HG03196 (cell line): Measurements from ENCODE around the gene NUDT7.

Experiments used
- ATAC-seq: cut with Tn5 transposase; IDR thresholded peaks from one replicate; pipeline ENCODE4 v1.9.1; 2021; ENCODE audit not compliant: unreplicated experiment

Gene NUDT7

GRCh38 chr16:77722309-77723107, at the start of gene NUDT7:
TSS of gene NUDT7 (plus strand) at chr16:77722514. CDS start at chr16:77722583, 69 bp downstream.
- ATAC-seq: peak; percentile 83

DNA sequence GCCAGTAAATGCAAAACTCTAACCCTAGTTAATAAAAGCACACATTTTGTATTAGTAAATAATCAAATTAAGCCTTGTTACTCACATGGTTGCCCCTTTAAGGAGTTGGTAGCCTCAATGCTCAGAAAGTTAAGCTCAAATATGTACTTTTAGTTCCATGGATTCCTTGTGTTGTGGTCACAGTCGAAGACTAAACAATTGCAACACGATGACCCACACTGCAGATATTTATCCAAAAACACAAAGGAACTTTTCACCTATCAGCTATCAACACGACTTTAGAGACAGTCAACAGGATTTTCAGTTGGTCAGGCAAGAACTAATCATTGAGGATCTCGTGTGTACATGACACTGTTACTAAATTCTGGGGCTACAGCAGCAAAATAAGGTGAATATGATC, 47.4 kb upstream of the NUDT7 start:
- ATAC-seq: no peak

DNA sequence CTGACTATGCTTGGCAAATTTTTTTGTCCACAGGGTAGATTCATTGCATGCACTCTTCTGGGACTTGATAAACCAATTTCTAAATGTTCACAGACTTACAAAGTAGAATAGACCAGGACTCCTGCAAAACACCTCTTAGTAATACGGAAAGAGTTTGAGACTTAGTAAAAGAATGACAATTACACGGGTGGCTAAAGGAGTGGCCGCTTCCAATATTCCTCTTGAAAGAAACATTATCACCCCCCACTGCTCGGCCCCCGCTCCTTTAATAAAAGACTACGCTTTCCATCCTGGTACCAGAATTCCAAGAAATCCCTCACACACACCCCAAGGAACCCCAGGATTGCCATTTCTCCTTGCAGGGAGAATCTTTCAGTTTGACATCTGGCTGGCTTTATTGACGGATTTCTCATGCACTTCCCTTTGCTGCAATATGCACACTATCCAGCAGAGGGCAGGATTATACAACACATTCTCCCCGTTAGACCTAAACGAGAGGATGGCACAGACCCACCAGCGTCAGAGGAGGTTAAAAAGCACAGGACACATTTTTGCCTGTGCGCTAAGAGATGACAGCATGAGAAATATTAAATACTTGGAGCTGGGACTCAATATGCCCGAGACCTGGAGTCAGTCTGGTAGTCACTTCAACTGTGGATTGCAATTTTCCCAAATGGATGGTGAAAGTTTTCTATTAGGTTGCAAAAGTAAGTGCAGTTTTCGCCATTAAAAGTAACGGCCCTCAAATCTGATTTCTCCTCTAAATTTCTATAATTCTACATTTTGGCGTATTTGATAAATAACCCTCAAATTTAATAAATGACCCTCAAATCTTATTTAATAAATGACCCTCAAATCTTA, 46.6 kb upstream of the NUDT7 start:
- no peak for ATAC-seq

GRCh38 chr16:77677129-77677528, 45.2 kb upstream of the NUDT7 start:
- no peak for ATAC-seq

DNA sequence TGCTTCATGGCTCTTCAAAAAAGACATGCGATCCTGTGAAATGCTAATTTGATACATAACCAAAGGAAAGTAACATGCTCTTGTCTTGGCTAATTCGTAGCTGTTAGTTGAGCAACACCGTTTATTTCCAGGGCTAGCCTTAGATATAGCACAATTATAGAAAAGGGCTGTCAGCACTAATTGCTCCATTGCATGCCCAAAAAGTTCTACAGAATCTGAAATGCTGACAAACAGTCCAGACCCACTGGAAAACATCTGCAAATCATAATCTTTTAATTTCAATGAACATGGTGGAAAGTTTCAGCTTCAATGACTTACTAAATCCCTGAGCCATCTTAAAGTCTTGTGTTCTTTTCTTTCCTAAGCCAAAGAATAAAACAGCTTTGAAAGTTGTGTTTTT, 42.9 kb upstream of the NUDT7 start:
- ATAC-seq: no peak

DNA sequence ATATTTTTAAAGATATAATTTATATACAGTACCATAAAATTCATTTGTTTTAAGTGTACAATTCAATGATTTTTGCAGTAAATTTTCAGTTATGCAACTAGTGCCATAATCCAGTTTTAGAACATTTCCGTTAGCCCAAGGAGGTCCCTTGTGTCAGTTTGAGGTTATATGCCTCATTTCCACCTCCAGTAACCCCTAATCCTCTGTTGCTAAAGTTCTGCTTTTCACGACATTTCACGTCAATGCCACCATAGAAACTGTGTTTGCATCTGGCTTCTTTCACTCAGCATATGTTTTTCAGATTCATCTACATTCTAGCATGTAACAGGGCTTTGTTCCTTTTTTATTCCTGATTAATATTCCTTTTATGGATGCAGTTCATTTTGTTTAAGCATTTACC, 42.4 kb upstream of the NUDT7 start:
- ATAC-seq: no peak

- ATAC-seq: no peak
Measured at GRCh38 chr16:77680496-77680895, 41.8 kb upstream of the NUDT7 start.

DNA sequence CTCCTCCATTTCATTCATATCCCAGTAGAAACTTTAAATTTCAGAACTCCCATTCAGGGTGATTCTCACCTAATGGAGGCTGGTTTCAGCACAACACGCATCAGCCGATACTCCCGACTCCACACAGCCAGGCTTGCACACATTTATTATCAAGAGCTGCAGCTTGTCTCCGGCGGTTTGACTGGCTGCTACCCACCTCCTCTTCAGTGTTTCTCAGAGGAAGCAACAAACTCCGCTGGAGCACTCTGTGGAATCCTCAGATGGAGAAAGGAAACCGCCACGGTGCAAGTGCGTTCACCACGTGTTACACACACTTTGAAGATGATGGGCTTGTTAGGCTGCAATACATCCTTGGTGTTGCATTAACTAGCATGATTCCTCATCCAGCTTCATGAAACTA, 39.7 kb upstream of the NUDT7 start:
- no peak for ATAC-seq

DNA sequence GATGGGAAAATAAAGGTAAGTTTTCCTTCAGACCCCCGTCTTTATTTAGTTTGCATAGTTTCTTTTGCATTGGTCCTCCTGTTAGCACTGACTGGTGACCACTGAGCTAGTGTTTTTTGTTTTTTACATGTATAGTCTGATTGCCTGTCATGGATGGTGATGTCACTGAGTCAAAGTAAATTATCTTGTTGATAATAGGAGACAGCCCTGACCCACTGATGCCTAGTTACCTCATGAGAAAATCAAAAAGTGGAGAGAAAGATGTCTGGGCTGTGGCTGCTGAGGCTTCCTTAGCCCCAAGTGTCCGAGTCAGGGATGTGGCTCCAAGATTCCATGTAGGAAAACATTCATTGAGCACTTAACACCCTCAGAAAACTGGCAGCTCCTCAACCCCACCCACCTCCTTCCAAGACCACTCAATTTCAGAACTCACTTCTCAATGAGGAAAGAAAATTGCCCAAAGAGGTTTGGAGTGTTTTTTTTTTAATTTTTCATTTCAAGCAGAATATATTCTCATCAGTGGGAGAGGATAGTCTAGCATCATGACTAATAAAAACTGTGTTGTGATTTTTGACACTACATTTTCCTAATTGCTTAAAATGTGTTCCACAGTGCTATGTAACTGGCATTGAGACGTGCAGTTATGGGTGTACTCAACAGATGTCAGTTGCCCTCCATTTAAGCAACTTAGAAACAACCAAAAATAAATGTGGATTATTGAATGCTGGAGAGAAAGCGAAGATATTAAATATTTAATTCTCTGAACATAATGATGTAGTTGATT, 38.7 kb upstream of the NUDT7 start:
- ATAC-seq: no peak

- no peak for ATAC-seq
Measured at GRCh38 chr16:77684181-77684526, 38.2 kb upstream of the NUDT7 start.

DNA sequence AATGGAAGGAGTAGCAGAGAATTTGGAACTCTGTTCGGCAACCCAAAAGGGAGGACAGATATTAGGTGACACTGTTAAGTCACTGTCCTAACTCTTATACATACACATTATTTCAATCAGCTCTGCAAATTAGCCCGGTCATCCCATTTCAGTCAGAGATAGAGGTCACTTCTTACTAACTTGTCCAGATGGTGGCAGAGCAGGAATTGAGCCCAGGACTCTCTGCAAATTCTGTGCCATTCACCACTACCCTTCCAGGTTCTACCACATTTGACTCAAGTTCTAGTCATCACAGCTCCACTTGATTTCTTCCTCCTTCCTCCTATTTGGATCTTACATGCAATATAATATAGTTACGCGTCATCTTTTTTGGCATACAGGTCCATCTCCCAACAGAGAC, 35.9 kb upstream of the NUDT7 start:
- ATAC-seq: no peak

- ATAC-seq: no peak
Measured at GRCh38 chr16:77689971-77690370, 32.3 kb upstream of the NUDT7 start.

DNA sequence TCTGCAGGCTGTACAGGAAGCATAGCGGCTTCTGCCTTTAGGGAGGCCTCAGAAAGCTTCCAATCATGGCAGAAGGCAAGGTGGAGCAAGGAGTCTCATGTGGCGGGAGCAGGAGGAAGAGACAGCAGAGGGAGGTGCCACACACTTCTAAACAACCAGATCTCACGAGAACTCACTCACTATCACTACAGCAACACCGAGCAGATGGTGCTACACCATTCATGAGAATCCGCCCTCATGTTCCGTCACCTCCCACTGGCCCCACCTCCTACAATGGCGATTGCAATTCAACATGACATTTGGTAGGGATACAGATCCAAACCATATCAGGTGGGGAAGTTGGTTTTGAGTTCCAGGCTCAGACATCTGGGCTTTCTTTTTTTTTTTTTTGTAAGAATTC, 31.9 kb upstream of the NUDT7 start:
- no peak for ATAC-seq

DNA sequence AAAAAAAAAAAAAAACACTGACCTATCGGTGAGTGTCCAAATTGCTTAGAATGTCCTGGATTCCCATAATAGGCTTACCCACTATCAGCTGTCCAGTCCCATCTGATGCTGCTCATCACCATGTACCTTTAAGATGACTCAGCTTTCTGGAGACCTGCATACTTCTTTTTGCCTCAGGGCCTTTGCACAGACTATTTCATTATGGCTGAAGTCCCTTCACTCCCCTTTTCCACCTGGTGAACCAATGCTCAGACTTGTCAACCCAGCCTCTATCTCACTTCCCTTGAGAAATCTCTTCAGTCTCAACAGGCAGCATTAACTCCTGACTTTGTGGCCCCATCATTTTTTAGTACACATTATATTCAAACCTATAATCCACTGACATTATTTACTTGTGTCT, 29.7 kb upstream of the NUDT7 start:
- ATAC-seq: no peak

GRCh38 chr16:77696149-77696548, 26.2 kb upstream of the NUDT7 start:
- ATAC-seq: no peak

GRCh38 chr16:77700846-77701245, 21.5 kb upstream of the NUDT7 start:
- ATAC-seq: no peak

GRCh38 chr16:77705351-77705750, 17.0 kb upstream of the NUDT7 start:
- no peak for ATAC-seq

DNA sequence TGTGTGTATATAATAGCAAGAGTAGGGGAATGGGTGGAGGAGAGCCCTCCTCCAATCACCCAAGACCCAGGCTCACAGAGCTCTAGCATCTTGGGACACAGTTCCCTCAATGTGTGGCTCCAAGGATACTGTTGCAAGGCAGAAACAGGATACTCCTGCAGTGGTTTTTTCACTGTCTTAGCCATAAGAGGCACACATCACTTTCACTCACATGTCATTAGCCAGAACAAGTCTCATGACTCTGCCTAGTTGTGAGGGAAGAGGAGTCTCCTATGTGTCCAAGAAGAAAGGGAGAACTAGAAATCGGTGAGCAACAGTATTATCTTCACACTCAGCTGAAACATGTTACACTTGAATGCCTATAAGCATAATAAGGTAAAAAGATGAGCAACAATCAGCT, 11.1 kb upstream of the NUDT7 start:
- no peak for ATAC-seq

DNA sequence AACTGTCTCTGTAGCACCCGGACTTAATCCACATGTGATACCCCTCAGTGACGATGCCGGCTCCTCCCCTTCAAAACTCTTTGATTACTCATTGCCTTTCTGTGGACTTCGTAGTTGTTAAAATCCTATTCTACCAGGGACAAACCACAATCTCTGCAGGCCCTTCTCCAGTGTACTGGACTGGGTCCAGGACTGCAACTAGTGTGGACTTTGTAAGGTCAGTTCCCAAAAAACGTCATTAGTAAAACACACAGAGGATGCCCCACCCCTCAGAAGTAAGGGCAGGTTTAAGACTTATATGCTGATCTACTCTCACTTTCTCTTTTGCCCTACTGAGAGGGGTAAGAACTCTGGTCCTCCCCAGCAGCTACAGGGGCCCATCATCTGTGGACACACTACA, 10.5 kb upstream of the NUDT7 start:
- ATAC-seq: no peak

- ATAC-seq: no peak
Measured at GRCh38 chr16:77715145-77715544, 7.2 kb upstream of the NUDT7 start.

DNA sequence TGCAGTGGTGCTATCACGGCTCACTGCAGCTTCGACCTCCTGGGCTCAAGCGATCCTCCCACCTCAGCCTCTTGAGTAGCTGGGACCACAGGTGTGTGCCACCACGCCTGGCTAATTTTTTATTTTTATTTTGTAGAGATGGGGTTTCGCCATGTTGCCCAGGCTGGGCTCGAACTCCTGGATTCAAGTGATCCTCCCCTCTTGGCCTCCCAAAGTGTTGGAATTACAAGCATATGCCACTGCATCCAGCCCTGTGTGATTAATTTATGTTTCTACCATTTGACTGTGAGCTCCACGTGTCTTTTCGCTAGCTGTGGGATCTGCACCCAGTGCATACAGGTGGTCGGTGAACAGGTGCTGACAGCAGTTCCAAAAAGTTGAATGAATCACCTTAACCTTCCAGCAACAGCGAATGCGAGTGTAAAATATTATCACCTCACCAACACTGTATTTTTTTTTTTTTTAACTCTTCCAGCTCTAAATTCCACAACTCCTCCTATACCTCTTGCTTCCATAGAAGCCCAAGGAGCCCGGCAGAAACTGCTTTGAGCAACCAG, 484 bp upstream of the NUDT7 start:
- peak; percentile 23 for ATAC-seq
